SU-DHL-6 (cell line): ENCODE results near the gene AXIN2.

ENCODE experiments used
- H2AFZ ChIP-seq: fragments of 200-600 bp; sonication (generic); 2 replicates; pipeline ENCODE4 v1.6.1; 2014; ENCODE audit warnings: low read depth, mild to moderate bottlenecking, moderate library complexity, mixed read lengths, antibody characterized with exemption, low read length; ENCODE audit not compliant: severe bottlenecking
- H3F3A ChIP-seq: fragments of 200-600 bp; shearing (Covaris generic); 2 replicates; pipeline ENCODE4 v1.6.0; 2016; ENCODE audit warnings: antibody characterized with exemption, mild to moderate bottlenecking; ENCODE audit not compliant: insufficient read depth
- H3K27ac ChIP-seq: fragments of 200-600 bp; sonication (generic); 2 replicates; pipeline ENCODE4 v1.5.1; 2016; ENCODE audit warnings: low read depth, mild to moderate bottlenecking, low read length, moderate library complexity, mixed read lengths
- H3K27me3 ChIP-seq: fragments of 200-600 bp; sonication (generic), shearing (Covaris generic); 2 replicates; pipeline ENCODE4 v1.6.0; 2014; ENCODE audit warnings: mild to moderate bottlenecking, low read length
- H3K36me3 ChIP-seq: fragments of 200-600 bp; sonication (generic); 2 replicates; pipeline ENCODE4 v1.6.1; 2014; ENCODE audit warnings: mild to moderate bottlenecking, low read length, mixed read lengths
- H3K4me2 ChIP-seq: fragments of 300-600, 200-600 bp; shearing (Covaris generic), sonication (generic); 2 replicates; pipeline ENCODE4 v1.6.0; 2014; ENCODE audit warnings: low read length, low read depth, mild to moderate bottlenecking; ENCODE audit not compliant: poor library complexity, severe bottlenecking
- H3K4me3 ChIP-seq: fragments of 200-600 bp; sonication (generic); 2 replicates; pipeline ENCODE4 v1.5.1; 2014; ENCODE audit warnings: antibody characterized with exemption, low read length, mild to moderate bottlenecking, mixed read lengths; ENCODE audit not compliant: insufficient read depth, poor library complexity, severe bottlenecking
- H3K79me2 ChIP-seq: fragments of 200-600 bp; sonication (generic); 2 replicates; pipeline ENCODE4 v1.6.1; 2014; ENCODE audit warnings: mild to moderate bottlenecking, low read length, moderate library complexity; ENCODE audit not compliant: insufficient read depth
- H3K9ac ChIP-seq: fragments of 200-600 bp; sonication (generic); 2 replicates; pipeline ENCODE4 v1.7.0; 2014; ENCODE audit warnings: mild to moderate bottlenecking, low read length
- H3K9me2 ChIP-seq: fragments of 200-600 bp; sonication (generic); replicated peaks from 2 replicates; pipeline ENCODE4 v1.6.1; 2014; ENCODE audit warnings: low read length; ENCODE audit not compliant: insufficient read depth
- H3K9me3 ChIP-seq: fragments of 200-600 bp; sonication (generic); 2 replicates; pipeline ENCODE4 v1.6.1; 2014; ENCODE audit warnings: low read length, mixed read lengths; ENCODE audit not compliant: insufficient read depth
- H4K20me1 ChIP-seq: fragments of 200-600 bp; sonication (generic); 2 replicates; pipeline ENCODE4 v1.6.1; 2014; ENCODE audit warnings: low read depth, mild to moderate bottlenecking, antibody characterized with exemption, low read length, moderate library complexity, mixed read lengths
- CTCF ChIP-seq: fragments of 200-600 bp; sonication (generic); IDR thresholded peaks from one replicate; pipeline ENCODE4 v1.5.1; 2017; ENCODE audit warnings: antibody characterized with exemption, mild to moderate bottlenecking, low read length, moderate library complexity; ENCODE audit not compliant: insufficient read depth, poor library complexity, severe bottlenecking
- EZH2phosphoT487 ChIP-seq: fragments of 200-600 bp; sonication (generic), shearing (Covaris generic); conservative IDR thresholded peaks from 2 replicates; pipeline ENCODE4 v1.6.1; 2018; ENCODE audit warnings: mild to moderate bottlenecking, antibody characterized with exemption, low read length, moderate library complexity, mixed read lengths

Gene AXIN2

DNA sequence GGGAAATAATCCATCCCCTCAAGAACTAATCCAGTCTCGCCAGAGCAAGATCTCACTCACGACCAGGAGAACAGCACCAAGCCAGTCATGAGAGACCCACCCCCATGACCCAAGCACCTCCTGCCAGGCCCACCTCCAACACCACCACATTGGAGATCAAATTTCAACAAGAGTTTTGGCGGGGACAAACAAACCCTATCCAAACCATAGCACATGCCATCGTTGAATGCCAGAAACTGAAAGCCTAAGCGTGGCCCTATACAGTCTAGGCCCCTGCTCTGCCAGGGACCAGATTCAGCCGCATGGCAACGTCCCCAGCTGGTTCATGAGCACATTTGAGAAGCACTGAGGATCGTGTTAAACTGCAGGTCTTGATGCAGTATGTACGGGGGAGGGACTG, 57.3 kb downstream of the AXIN2 start:
- Histone ChIP-seq H2AFZ (no peak overlapping the region), H3K36me3 (no peaks in the 10 kb centered on the region), H4K20me1 (no peaks in the 10 kb centered on the region), H3K79me2 (no peaks in the 10 kb centered on the region), H3K4me2 (no peak overlapping the region), H3F3A (no peaks in the 10 kb centered on the region), H3K27ac (no peak overlapping the region), H3K4me3 (no peak overlapping the region), H3K9me3 (no peaks in the 10 kb centered on the region), H3K9me2 (no peaks in the 10 kb centered on the region), H3K27me3 (no peaks in the 10 kb centered on the region), H3K9ac (no peak overlapping the region)
- TF ChIP-seq EZH2phosphoT487, result no peak
- TF ChIP-seq CTCF, result no peak

DNA sequence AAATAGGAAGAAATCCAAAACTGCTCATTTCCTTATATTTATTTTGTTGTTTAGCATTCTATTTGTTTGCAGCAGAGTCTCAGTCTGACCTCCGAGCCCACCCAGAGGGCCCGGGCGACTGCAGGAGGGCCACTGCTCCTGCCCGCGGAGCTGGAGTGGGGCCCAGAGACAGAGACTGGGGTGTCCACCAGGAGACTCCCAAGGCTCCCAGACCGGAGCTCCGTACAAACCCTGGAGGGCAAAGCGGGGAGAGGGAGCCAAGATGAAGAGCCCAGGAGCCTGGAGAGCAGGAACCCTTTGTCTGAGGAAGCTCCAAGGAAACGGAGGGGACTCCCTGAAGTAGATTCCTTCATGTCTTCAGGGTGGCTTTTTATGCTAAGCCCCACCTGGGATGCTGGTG, 57.9 kb downstream of the AXIN2 start:
- Histone ChIP-seq H2AFZ (no peak overlapping the region), H3K4me3 (no peak overlapping the region), H4K20me1 (no peaks in the 10 kb centered on the region), H3K9ac (no peak overlapping the region), H3K79me2 (no peaks in the 10 kb centered on the region), H3F3A (no peaks in the 10 kb centered on the region), H3K9me2 (no peaks in the 10 kb centered on the region), H3K27ac (no peak overlapping the region), H3K9me3 (no peaks in the 10 kb centered on the region), H3K27me3 (no peaks in the 10 kb centered on the region), H3K4me2 (no peak overlapping the region), H3K36me3 (no peaks in the 10 kb centered on the region)
- TF ChIP-seq EZH2phosphoT487 (no peak), CTCF (no peak)

DNA sequence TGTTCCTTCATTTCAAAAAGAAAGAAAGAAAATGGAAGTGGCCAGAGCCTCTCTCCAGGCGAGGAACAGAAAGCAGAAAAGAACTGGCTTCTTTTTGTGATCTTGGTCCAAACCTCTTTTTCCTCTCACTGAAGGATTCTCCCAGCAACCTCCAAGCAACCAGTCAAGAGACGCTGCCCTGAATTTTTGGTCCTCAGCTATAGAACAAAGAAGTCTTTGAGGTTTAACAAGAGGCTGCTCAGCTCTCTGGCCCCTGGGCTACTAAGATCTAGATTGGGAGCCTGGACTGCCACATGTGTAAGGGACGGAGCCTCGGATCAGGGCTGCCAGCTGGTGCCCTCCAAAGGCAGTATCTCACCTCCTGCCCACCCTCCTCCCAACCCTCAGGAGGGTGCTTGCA, 62.6 kb downstream of the AXIN2 start:
- no peak overlapping the region for H3K9ac ChIP-seq
- H3K9me2 ChIP-seq, result no peaks in the 10 kb centered on the region
- no peaks in the 10 kb centered on the region for H3F3A ChIP-seq
- H3K9me3 ChIP-seq, result no peaks in the 10 kb centered on the region
- H3K27me3 ChIP-seq, result no peaks in the 10 kb centered on the region
- H3K36me3 ChIP-seq, result no peaks in the 10 kb centered on the region
- no peaks in the 10 kb centered on the region for H4K20me1 ChIP-seq
- TF ChIP-seq CTCF (no peak), EZH2phosphoT487 (no peak)
- H3K27ac ChIP-seq, result no peak overlapping the region
- H2AFZ ChIP-seq, result no peak overlapping the region
- no peak overlapping the region for H3K4me2 ChIP-seq
- no peaks in the 10 kb centered on the region for H3K79me2 ChIP-seq
- H3K4me3 ChIP-seq, result no peak overlapping the region

- H3K9me3 ChIP-seq, result no peaks in the 10 kb centered on the region
- no peaks in the 10 kb centered on the region for H3K79me2 ChIP-seq
- no peaks in the 10 kb centered on the region for H3K27me3 ChIP-seq
- no peak overlapping the region for H3K4me3 ChIP-seq
- H3K4me2 ChIP-seq, result no peak overlapping the region
- no peaks in the 10 kb centered on the region for H3K9me2 ChIP-seq
- H4K20me1 ChIP-seq, result no peaks in the 10 kb centered on the region
- TF ChIP-seq CTCF (no peak), EZH2phosphoT487 (no peak)
- no peaks in the 10 kb centered on the region for H3F3A ChIP-seq
- no peak overlapping the region for H3K27ac ChIP-seq
- H3K36me3 ChIP-seq, result no peaks in the 10 kb centered on the region
- no peak overlapping the region for H2AFZ ChIP-seq
- no peak overlapping the region for H3K9ac ChIP-seq
Observed at GRCh38 chr17:65496801-65497200, 64.6 kb downstream of the AXIN2 start.
